GM19351 (cell line): ENCODE measurements around the gene CAPRIN2.

Source experiments
- ATAC-seq: cut with Tn5 transposase; IDR thresholded peaks from one replicate; pipeline ENCODE4 v1.9.1; 2021; ENCODE audit warnings: mild to moderate bottlenecking, moderate library complexity; ENCODE audit not compliant: unreplicated experiment

The CAPRIN2 gene

GRCh38 chr12:30700216-30700900 is 54.4 kb downstream of the CAPRIN2 start:
- ATAC-seq, result no peak

GRCh38 chr12:30698346-30698745 is 56.4 kb downstream of the CAPRIN2 start:
- no peak for ATAC-seq

GRCh38 chr12:30696943-30697342 is 57.8 kb downstream of the CAPRIN2 start:
- ATAC-seq, result no peak

- ATAC-seq, result no peak
Observed at GRCh38 chr12:30696486-30696885, 58.3 kb downstream of the CAPRIN2 start.

GRCh38 chr12:30696103-30696408 is 58.7 kb downstream of the CAPRIN2 start:
- peak; percentile 43 for ATAC-seq

GRCh38 chr12:30695199-30696102 is 59.3 kb downstream of the CAPRIN2 start, which contains the start of gene IPO8:
IPO8 (minus strand) TSS chr12:30695869; CDS start chr12:30695647, 222 bp downstream.
- ATAC-seq, result peak; percentile 78

GRCh38 chr12:30694412-30695198 is 60.1 kb downstream of the CAPRIN2 start:
- peak; percentile 28 for ATAC-seq

GRCh38 chr12:30692470-30692869 is 62.3 kb downstream of the CAPRIN2 start:
- no peak for ATAC-seq

- ATAC-seq, result no peak
Observed at GRCh38 chr12:30691122-30691879, 63.5 kb downstream of the CAPRIN2 start.

GRCh38 chr12:30687265-30687986 is 67.3 kb downstream of the CAPRIN2 start:
- ATAC-seq, result no peak

GRCh38 chr12:30679241-30679640 is 75.5 kb downstream of the CAPRIN2 start:
- no peak for ATAC-seq

GRCh38 chr12:30678221-30678620 is 76.5 kb downstream of the CAPRIN2 start:
- no peak for ATAC-seq

- no peak for ATAC-seq
Observed at GRCh38 chr12:30661210-30661609, 93.5 kb downstream of the CAPRIN2 start.
